ENCODE measurements around the gene MTNR1B.

The MTNR1B gene

DNA sequence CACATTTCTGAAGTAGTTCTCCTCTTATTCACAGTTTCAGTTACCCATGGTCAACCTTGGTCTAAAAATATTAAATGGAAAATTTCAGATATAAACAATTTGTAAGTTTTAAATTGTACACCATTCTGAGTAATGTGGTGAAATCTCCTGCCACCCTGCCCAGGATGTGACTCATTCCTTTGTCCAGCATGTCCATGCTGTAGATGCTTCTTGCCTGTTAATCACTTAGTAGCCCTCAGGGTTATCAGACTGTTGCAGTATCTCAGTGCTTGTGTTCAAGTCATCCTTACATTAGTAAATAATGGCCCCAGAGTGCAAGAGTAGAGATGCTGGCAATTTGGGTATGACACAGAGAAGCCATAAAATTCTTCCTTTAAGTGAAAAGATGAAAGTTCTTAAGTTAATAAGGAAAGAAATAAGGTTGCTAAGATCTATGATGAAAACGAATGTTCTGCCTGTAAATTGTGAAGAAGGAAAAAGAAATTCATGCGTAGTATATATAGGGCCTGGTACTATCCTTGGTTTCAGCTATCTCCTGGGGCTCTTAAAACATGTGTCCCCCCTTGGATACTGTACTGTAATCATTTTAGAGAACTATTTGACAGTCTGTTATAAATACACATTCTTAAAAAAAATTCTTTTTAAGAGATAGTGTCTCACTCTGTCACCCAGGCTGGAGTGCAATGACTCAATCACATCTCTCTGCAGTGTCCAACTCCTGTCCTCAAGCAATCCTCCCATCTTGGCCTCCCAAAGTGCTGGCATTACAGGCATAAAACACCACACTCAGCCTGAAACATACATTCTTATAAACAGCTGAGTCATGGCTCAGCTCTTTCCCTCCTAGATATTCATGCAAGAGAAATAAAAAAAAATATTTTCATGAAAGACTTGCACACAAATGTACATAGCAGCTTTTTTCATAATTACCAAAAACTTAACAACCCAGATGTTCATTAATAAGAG is 31.3 kb downstream of the MTNR1B start:
- Mint-ChIP-seq H3K4me3 (no peak overlapping the region), H3K27ac (no peak overlapping the region), H3K9me3 (peaks cover 2% of the 10 kb centered on the region), H3K4me1 (ENCODE audit: low read depth) (no peaks in the 10 kb centered on the region), H3K36me3 (ENCODE audit: low read depth) (no peaks in the 10 kb centered on the region), H3K27me3 (ENCODE audit: low read depth) (no peaks in the 10 kb centered on the region)
- DNase-seq (ENCODE audit: low spot score): no peak

DNA sequence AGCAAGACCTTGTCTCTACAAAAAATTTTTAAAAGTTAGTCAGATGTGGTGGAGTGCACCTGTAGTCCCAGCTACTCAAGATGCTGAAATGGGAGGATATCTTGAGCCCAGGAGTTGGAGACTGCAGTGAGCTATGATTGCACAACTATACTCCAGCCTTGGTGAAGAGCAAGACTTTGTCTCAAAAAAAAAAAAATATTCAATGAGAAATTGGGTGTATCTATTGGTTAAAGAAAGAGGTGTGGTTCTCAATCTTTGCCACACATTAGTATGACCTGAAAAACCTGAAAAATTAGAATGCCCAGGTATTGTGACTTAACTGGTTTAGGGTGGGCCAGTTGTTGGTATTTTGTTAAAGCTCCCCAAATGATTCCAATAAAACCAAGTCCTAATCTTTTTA is 32.4 kb downstream of the MTNR1B start:
- Mint-ChIP-seq H3K27me3 (ENCODE audit: low read depth) (no peaks in the 10 kb centered on the region), H3K4me3 (no peak overlapping the region), H3K27ac (no peak overlapping the region), H3K9me3 (peaks cover 3% of the 10 kb centered on the region), H3K36me3 (ENCODE audit: low read depth) (no peaks in the 10 kb centered on the region), H3K4me1 (ENCODE audit: low read depth) (no peaks in the 10 kb centered on the region)
- DNase-seq (ENCODE audit: low spot score): no peak

DNA sequence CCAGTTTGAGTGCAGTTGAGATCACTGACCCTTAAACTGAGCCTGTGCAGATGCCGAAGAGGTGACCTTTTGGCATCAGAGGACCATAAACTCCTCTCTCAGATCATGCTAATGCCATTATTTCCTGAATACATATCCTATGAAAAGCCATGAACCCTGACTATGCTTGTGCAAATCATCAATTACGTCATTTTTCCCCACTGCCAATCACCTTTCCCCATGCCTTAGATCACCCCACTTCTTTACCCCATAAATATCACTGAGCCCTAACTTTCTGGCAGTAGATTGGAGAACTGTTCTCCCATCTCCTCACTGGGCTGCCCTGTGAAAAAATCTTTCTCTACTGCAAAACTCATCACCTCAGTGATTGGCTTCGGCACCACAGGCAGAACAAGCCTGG is 32.9 kb downstream of the MTNR1B start:
- H3K27me3 Mint-ChIP-seq (ENCODE audit: low read depth): no peaks in the 10 kb centered on the region
- H3K4me1 Mint-ChIP-seq (ENCODE audit: low read depth): no peaks in the 10 kb centered on the region
- peaks cover 3% of the 10 kb centered on the region for H3K9me3 Mint-ChIP-seq
- no peaks in the 10 kb centered on the region for H3K36me3 Mint-ChIP-seq (ENCODE audit: low read depth)
- no peak overlapping the region for H3K27ac Mint-ChIP-seq
- DNase-seq (ENCODE audit: low spot score): no peak
- H3K4me3 Mint-ChIP-seq: no peak overlapping the region

DNA sequence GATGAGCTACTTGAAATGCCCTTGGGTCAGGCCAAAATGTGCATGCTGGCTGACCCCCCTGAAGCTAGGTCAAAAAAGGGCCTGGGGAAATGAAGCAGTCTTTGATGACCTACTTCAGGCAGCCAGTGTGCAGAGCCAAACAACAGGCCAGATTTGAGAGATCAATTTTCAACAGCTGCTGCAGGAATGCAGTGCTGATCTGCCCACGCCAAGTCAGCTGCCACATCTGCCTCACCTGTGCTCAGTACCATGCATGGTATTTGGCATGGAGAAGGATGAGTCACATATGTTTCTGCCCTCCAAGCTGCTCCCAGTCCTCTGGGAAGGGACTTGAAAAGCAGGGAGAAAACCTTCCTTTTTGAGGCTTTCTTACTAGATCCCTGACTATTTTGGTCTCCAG is 35.8 kb downstream of the MTNR1B start:
- Mint-ChIP-seq H3K27ac (no peak overlapping the region), H3K9me3 (peaks cover 3% of the 10 kb centered on the region), H3K36me3 (ENCODE audit: low read depth) (no peaks in the 10 kb centered on the region), H3K4me1 (ENCODE audit: low read depth) (no peaks in the 10 kb centered on the region), H3K4me3 (no peak overlapping the region), H3K27me3 (ENCODE audit: low read depth) (no peaks in the 10 kb centered on the region)
- DNase-seq (ENCODE audit: low spot score): no peak

GRCh38 chr11:93013646-93014045 is 44.2 kb downstream of the MTNR1B start:
- no peaks in the 10 kb centered on the region for H3K27me3 Mint-ChIP-seq (ENCODE audit: low read depth)
- H3K9me3 Mint-ChIP-seq: no peaks in the 10 kb centered on the region
- no peak overlapping the region for H3K27ac Mint-ChIP-seq
- no peaks in the 10 kb centered on the region for H3K36me3 Mint-ChIP-seq (ENCODE audit: low read depth)
- H3K4me1 Mint-ChIP-seq (ENCODE audit: low read depth): no peaks in the 10 kb centered on the region
- no peak overlapping the region for H3K4me3 Mint-ChIP-seq
- DNase-seq (ENCODE audit: low spot score): no peak

- Mint-ChIP-seq H3K4me1 (ENCODE audit: low read depth) (no peaks in the 10 kb centered on the region), H3K27ac (no peak overlapping the region), H3K36me3 (ENCODE audit: low read depth) (no peaks in the 10 kb centered on the region), H3K4me3 (no peak overlapping the region), H3K9me3 (no peaks in the 10 kb centered on the region), H3K27me3 (ENCODE audit: low read depth) (no peaks in the 10 kb centered on the region)
- no peak for DNase-seq (ENCODE audit: low spot score)
Observed at GRCh38 chr11:93016595-93016994, 47.1 kb downstream of the MTNR1B start.

DNA sequence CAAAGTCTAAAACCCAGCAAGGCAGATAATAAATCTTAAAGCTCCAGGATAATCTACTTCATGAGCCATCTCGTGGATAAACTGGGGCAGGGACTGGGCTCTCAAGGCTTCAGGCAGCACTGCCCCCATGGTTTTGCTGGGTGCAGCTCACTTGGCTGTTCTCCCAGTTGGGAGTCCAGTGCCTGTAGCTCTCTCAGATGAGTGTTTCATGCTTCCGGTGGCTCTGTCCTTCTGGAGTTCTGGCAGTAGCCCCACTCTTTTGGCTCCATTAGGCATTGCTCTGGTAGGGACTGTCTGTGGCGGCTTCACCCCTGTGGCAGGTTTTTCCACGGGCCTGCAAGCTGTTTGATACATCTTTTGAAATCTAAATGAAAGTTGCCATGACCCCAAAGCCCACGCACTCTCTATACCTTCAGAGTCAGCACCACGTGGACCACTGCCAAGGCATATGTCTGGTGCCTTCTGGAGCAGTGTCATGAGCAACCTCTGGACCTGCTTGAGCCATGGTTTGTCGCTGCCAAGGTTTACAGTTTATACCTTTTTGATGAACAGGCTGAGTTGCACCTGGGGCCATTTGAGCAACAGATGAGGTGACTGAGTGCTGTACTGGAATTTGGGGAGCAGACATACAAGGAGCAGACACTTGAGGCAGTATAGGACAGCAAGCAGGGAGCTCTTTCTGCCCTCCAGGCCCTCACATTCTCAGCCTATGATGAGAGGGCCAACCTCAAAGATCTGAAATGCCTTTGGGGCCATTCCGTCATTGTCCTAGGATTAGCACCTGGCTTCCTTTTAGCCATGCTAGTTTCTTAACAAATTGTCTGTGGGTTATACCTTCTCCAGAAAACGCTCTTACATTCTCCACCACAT is 48.6 kb downstream of the MTNR1B start:
- DNase-seq (ENCODE audit: low spot score): no peak
- H3K4me1 Mint-ChIP-seq (ENCODE audit: low read depth): no peaks in the 10 kb centered on the region
- no peaks in the 10 kb centered on the region for H3K36me3 Mint-ChIP-seq (ENCODE audit: low read depth)
- H3K9me3 Mint-ChIP-seq: no peaks in the 10 kb centered on the region
- no peak overlapping the region for H3K4me3 Mint-ChIP-seq
- no peak overlapping the region for H3K27ac Mint-ChIP-seq
- no peaks in the 10 kb centered on the region for H3K27me3 Mint-ChIP-seq (ENCODE audit: low read depth)

GRCh38 chr11:93020248-93021046 is 51.0 kb downstream of the MTNR1B start:
- no peaks in the 10 kb centered on the region for H3K27me3 Mint-ChIP-seq (ENCODE audit: low read depth)
- H3K4me3 Mint-ChIP-seq: no peak overlapping the region
- no peaks in the 10 kb centered on the region for H3K36me3 Mint-ChIP-seq (ENCODE audit: low read depth)
- no peaks in the 10 kb centered on the region for H3K9me3 Mint-ChIP-seq
- DNase-seq (ENCODE audit: low spot score): no peak
- no peaks in the 10 kb centered on the region for H3K4me1 Mint-ChIP-seq (ENCODE audit: low read depth)
- H3K27ac Mint-ChIP-seq: no peak overlapping the region

DNA sequence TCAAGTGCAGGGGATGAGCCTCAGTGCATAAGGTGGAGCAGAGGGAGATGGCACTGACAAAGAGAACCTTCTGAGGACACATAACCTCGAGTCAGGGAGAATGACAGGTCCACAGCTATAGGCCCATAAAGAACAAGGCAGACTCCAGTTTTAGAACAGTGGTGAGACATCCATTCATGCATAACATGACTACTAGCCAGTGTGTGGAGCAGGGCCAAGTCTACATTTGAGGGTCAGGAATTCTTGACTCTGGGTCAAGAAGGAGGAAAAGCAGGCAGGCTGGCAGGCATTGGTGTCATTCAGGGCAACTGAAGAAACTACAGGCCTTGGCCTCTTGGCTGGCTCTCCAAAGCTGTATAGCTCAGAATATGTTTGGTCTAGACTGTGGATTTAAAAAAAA is 54.9 kb downstream of the MTNR1B start:
- H3K27me3 Mint-ChIP-seq (ENCODE audit: low read depth): no peaks in the 10 kb centered on the region
- no peaks in the 10 kb centered on the region for H3K9me3 Mint-ChIP-seq
- DNase-seq (ENCODE audit: low spot score): no peak
- H3K27ac Mint-ChIP-seq: no peak overlapping the region
- H3K4me3 Mint-ChIP-seq: no peak overlapping the region
- no peaks in the 10 kb centered on the region for H3K4me1 Mint-ChIP-seq (ENCODE audit: low read depth)
- H3K36me3 Mint-ChIP-seq (ENCODE audit: low read depth): no peaks in the 10 kb centered on the region

DNA sequence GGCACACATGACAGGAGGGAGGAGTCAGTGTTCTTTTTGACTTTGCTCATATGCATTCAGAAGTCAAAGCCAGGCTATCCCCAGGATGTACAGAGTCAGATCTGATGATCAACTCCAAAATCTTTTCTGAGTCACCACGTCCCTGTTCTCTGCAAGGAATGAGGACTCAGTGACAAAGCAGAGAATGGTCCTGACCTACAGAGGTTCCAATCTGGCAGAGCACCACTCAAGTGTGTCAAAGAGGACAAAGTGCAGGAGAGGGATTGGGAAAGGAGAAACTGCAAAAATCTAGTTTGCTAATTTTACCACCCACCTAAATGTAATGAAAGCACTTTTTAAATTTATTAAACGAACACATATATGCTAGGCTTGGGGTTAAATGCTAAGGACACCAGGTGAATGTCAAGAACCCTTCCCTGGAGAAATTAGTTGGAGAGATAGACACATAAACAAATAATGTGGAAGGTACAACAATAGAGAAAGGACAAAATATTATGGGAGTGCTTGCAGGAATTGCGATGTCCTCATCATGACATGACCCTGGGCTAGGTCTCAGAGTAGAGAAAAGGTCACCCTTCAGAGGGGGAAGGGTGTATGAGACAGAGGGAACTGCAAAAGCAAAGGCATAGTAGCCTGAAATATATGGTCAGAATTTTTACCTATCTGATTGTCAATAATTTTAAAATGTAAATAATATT is 56.3 kb downstream of the MTNR1B start:
- Mint-ChIP-seq H3K36me3 (ENCODE audit: low read depth) (no peaks in the 10 kb centered on the region), H3K27ac (no peak overlapping the region), H3K4me3 (no peak overlapping the region), H3K9me3 (no peaks in the 10 kb centered on the region), H3K27me3 (ENCODE audit: low read depth) (no peaks in the 10 kb centered on the region), H3K4me1 (ENCODE audit: low read depth) (no peaks in the 10 kb centered on the region)
- no peak for DNase-seq (ENCODE audit: low spot score)

DNA sequence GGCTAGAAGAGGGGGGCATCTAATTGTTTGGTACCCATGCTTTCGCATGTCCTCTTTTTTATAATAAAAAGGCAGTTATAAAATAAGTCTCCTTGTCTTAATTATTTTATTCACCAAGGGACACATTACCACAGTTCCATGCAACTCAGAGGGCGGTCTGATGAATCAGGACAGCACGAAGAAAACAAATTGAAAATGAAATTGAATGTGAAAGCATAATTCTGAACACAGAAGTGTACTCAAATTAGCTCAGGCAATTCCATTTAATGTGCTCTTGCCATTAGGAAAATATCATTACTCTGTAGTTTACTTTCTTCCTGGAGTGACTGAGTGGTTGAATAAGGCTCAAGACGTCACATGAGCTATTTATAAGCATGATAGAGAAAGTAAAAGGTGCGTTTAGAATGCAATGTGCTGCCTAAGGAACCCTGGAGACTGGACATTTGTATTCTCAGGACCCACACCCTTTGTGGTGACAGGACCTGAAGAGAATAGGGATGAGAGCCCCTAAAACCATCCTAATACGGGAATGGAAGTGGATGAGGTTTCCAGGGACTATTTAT is 59.6 kb downstream of the MTNR1B start:
- no peak overlapping the region for H3K4me3 Mint-ChIP-seq
- H3K36me3 Mint-ChIP-seq (ENCODE audit: low read depth): no peaks in the 10 kb centered on the region
- H3K27ac Mint-ChIP-seq: no peak overlapping the region
- no peaks in the 10 kb centered on the region for H3K27me3 Mint-ChIP-seq (ENCODE audit: low read depth)
- no peak for DNase-seq (ENCODE audit: low spot score)
- no peaks in the 10 kb centered on the region for H3K4me1 Mint-ChIP-seq (ENCODE audit: low read depth)
- H3K9me3 Mint-ChIP-seq: no peaks in the 10 kb centered on the region

- H3K4me1 Mint-ChIP-seq (ENCODE audit: low read depth): no peaks in the 10 kb centered on the region
- no peaks in the 10 kb centered on the region for H3K9me3 Mint-ChIP-seq
- no peak overlapping the region for H3K27ac Mint-ChIP-seq
- no peaks in the 10 kb centered on the region for H3K36me3 Mint-ChIP-seq (ENCODE audit: low read depth)
- H3K4me3 Mint-ChIP-seq: no peak overlapping the region
- no peak for DNase-seq (ENCODE audit: low spot score)
- no peaks in the 10 kb centered on the region for H3K27me3 Mint-ChIP-seq (ENCODE audit: low read depth)
Observed at GRCh38 chr11:93031386-93031785, 61.9 kb downstream of the MTNR1B start.

Measured in T-helper 2 cell treated with Interferon-gamma antibody and Interleukin-4, amounts not matched to agents 5 μg/mL and 100 μg/mL, for 36 hours (primary cell).